Left ventricle myocardium inferior (tissue), 1 donor: Measurements from ENCODE around the gene NOXA1. TPM values are rescaled to one million over a fixed set of nuclear protein-coding genes. Genes with fewer than 3 reads are reported as not detected.

Source experiments
- DNase-seq: peaks from one replicate; pipeline ENCODE4 v3.0.0-alpha.2; 2020
- H3K27ac ChIP-seq: fragments of 200-600 bp; replicated peaks from 2 replicates; pipeline ENCODE4 v1.8.0; 2021
- H3K27me3 ChIP-seq: fragments of 200-600 bp; 2 replicates; pipeline ENCODE4 v1.8.0; 2021; ENCODE audit warnings: low read depth
- H3K36me3 ChIP-seq: fragments of 200-600 bp; 2 replicates; pipeline ENCODE4 v1.8.0; 2021
- H3K4me1 ChIP-seq: fragments of 200-600 bp; 2 replicates; pipeline ENCODE4 v1.8.0; 2021
- H3K4me3 ChIP-seq: fragments of 200-600 bp; 2 replicates; pipeline ENCODE4 v1.8.0; 2021; ENCODE audit warnings: mild to moderate bottlenecking, moderate library complexity
- H3K9me3 ChIP-seq: fragments of 200-600 bp; replicated peaks from 2 replicates; pipeline ENCODE4 v1.8.0; 2021
- CTCF ChIP-seq: fragments of 200-600 bp; IDR thresholded peaks from 2 replicates; pipeline ENCODE4 v1.8.0; 2021; ENCODE audit warnings: antibody characterized with exemption, mild to moderate bottlenecking, borderline replicate concordance
- intact Hi-C: fragments of 100-400 bp; cut with micrococcal nuclease; formaldehyde crosslinking; loops from one replicate; pipeline ENCODE4 v1.11.0; 2022
- total RNA-seq: library from RNA; stranded (reverse); fragmentation: NEBNext Ultra II Directional; extraction: Animal tissue kit (Norgen Biotek cat#: 25700); gene quantifications from one replicate; pipeline ENCODE4 v1.2.1, GENCODE V29; 2021
- donor health status: DM: no; HTN: yes; CAD: no; lungs with severe emphysema.

Gene NOXA1
- total RNA-seq, 1 donor from 2014 or later = 2.0 TPM

GRCh38 chr9:137437691-137438590, 14.7 kb downstream of the NOXA1 start:
- no peak overlapping the region for H3K27ac ChIP-seq
- DNase-seq = no peak
- H3K9me3 ChIP-seq = no peaks in the 10 kb centered on the region
- H3K27me3 ChIP-seq = peaks cover 31% of the 10 kb centered on the region
- H3K4me3 ChIP-seq = no peak overlapping the region
- peaks cover 18% of the 10 kb centered on the region for H3K4me1 ChIP-seq
- no peaks in the 10 kb centered on the region for H3K36me3 ChIP-seq
- intact Hi-C loops = no loop called here
- no peak for TF ChIP-seq CTCF

GRCh38 chr9:137438591-137439157, 15.5 kb downstream of the NOXA1 start:
- intact Hi-C loops = no loop called here
- TF ChIP-seq CTCF = no peak
- DNase-seq = no peak
- H3K9me3 ChIP-seq = no peaks in the 10 kb centered on the region
- no peak overlapping the region for H3K4me3 ChIP-seq
- no peaks in the 10 kb centered on the region for H3K36me3 ChIP-seq
- peaks cover 18% of the 10 kb centered on the region for H3K4me1 ChIP-seq
- H3K27me3 ChIP-seq = peaks cover 38% of the 10 kb centered on the region
- no peak overlapping the region for H3K27ac ChIP-seq

GRCh38 chr9:137439158-137439714, 16.0 kb downstream of the NOXA1 start:
- H3K36me3 ChIP-seq = no peaks in the 10 kb centered on the region
- no peaks in the 10 kb centered on the region for H3K9me3 ChIP-seq
- H3K4me3 ChIP-seq = no peak overlapping the region
- H3K27ac ChIP-seq = no peak overlapping the region
- no peak for TF ChIP-seq CTCF
- H3K4me1 ChIP-seq = peaks cover 18% of the 10 kb centered on the region
- H3K27me3 ChIP-seq = peaks cover 44% of the 10 kb centered on the region
- intact Hi-C loops = no loop called here
- DNase-seq = no peak

- H3K4me1 ChIP-seq = peaks cover 22% of the 10 kb centered on the region
- peaks cover 52% of the 10 kb centered on the region for H3K27me3 ChIP-seq
- H3K4me3 ChIP-seq = peak within 1 kb of the TSS; percentile 62
- no peak for TF ChIP-seq CTCF
- H3K27ac ChIP-seq = no peak within 1 kb of the TSS
- intact Hi-C loops = no loop called here
- no peaks in the 10 kb centered on the region for H3K9me3 ChIP-seq
- DNase-seq = no peak
- H3K36me3 ChIP-seq = no peaks in the 10 kb centered on the region
Measured at GRCh38 chr9:137441289-137441934, 18.2 kb downstream of the NOXA1 start, which contains the start of gene ENTPD8. ENTPD8 (minus strand) TSS chr9:137441357; CDS start chr9:137438285, 3,072 bp downstream.

GRCh38 chr9:137441935-137442321, 18.7 kb downstream of the NOXA1 start:
- intact Hi-C loops = no loop called here
- no peak for DNase-seq
- Histone ChIP-seq H3K9me3 (no peaks in the 10 kb centered on the region), H3K4me3 (peak overlapping the region; percentile 62), H3K4me1 (peaks cover 22% of the 10 kb centered on the region), H3K27me3 (peaks cover 52% of the 10 kb centered on the region), H3K27ac (no peak overlapping the region), H3K36me3 (no peaks in the 10 kb centered on the region)
- no peak for TF ChIP-seq CTCF
